OCI-M2 (cell line): Measurements from ENCODE around the gene SNX25.
"Not testable (repeated sequence)": the region's sequence is repeated elsewhere in the genome, so short reads cannot be mapped to it uniquely, and the experiment has no call there.

ENCODE experiments used
- DNase-seq: peaks from one replicate; lab custom pipeline; 2025; ENCODE audit not compliant: unreplicated experiment; lab: John Stamatoyannopoulos, UW

SNX25 gene

GRCh38 chr4:185298728-185299430 is 89.5 kb downstream of the SNX25 start:
- DNase-seq, result no peak

GRCh38 chr4:185304541-185304940 is 95.1 kb downstream of the SNX25 start:
- DNase-seq, result no peak

- no peak for DNase-seq
Observed at GRCh38 chr4:185304944-185305690, 95.7 kb downstream of the SNX25 start.

GRCh38 chr4:185305979-185306442 is 96.6 kb downstream of the SNX25 start:
- no peak for DNase-seq

- DNase-seq, result no peak
Observed at GRCh38 chr4:185307136-185307950, 97.9 kb downstream of the SNX25 start.

- no peak for DNase-seq
Observed at GRCh38 chr4:185309770-185310169, 100.4 kb downstream of the SNX25 start.

- no peak for DNase-seq
Observed at GRCh38 chr4:185311113-185311888, 101.9 kb downstream of the SNX25 start.

- no peak for DNase-seq
Observed at GRCh38 chr4:185312699-185313098, 103.3 kb downstream of the SNX25 start.

- DNase-seq, result not testable (repeated sequence)
Observed at GRCh38 chr4:185317462-185317861, 108.1 kb downstream of the SNX25 start.

- DNase-seq, result no peak
Observed at GRCh38 chr4:185317880-185318279, 108.5 kb downstream of the SNX25 start.

- peak; percentile 3 for DNase-seq
Observed at GRCh38 chr4:185318679-185319078, 109.3 kb downstream of the SNX25 start.

- DNase-seq, result no peak
Observed at GRCh38 chr4:185322803-185323202, 113.4 kb downstream of the SNX25 start.

- no peak for DNase-seq
Observed at GRCh38 chr4:185323606-185324005, 114.2 kb downstream of the SNX25 start.

GRCh38 chr4:185324361-185324760 is 115.0 kb downstream of the SNX25 start:
- DNase-seq, result not testable (repeated sequence)

GRCh38 chr4:185325721-185326120 is 116.3 kb downstream of the SNX25 start:
- not testable (repeated sequence) for DNase-seq

- no peak for DNase-seq
Observed at GRCh38 chr4:185328586-185328985, 119.2 kb downstream of the SNX25 start.

- not testable (repeated sequence) for DNase-seq
Observed at GRCh38 chr4:185329879-185330510, 120.6 kb downstream of the SNX25 start.

GRCh38 chr4:185332575-185333464 is 123.4 kb downstream of the SNX25 start:
- DNase-seq, result no peak

GRCh38 chr4:185334326-185334725 is 124.9 kb downstream of the SNX25 start:
- no peak for DNase-seq
